K562 (cell line): Measurements from ENCODE around the gene RALGPS1.

Source experiments
- CTCF ChIP-seq, 3 experiments: IDR thresholded peaks in 2 of 3; conservative IDR thresholded peaks in 1 of 3; 2 replicates each; pipeline ENCODE4 v1.5.1; 2011 to 2012; ENCODE audit warnings: low read length in 3 of 3, mild to moderate bottlenecking in 3 of 3, control low read depth in 2 of 3, improper control_type of control experiment in 1 of 3, inconsistent platforms in 1 of 3, low read depth in 1 of 3, mixed read lengths in 1 of 3, moderate library complexity in 1 of 3; ENCODE audit not compliant: insufficient read depth in 2 of 3
- HLTF ChIP-seq: fragments of 450-650 bp; IDR thresholded peaks from 2 replicates; pipeline ENCODE4 v1.6.1; 2016
- MAFG ChIP-seq: fragments of 450-650 bp; conservative IDR thresholded peaks from 2 replicates; pipeline ENCODE4 v1.6.1; 2016; ENCODE audit warnings: missing genetic modification characterization, missing compliant biosample characterization
- PHF8 ChIP-seq: fragments of 200-600 bp; sonication (generic); IDR thresholded peaks from 2 replicates; pipeline ENCODE4 v1.6.1; 2012; ENCODE audit warnings: mixed run types, mild to moderate bottlenecking, inconsistent platforms, low read length, moderate library complexity, borderline replicate concordance
- POLR2A ChIP-seq: fragments of 450-650 bp; conservative IDR thresholded peaks from 2 replicates; pipeline ENCODE4 v1.6.1; 2016
- RBM39 ChIP-seq: fragments of 200-400 bp; formaldehyde crosslinking; optimal IDR thresholded peaks from 2 replicates; pipeline ENCODE3; 2018; ENCODE audit warnings: low read depth, low read length
- RFX7 ChIP-seq: fragments of 250-450 bp; sonication (Bioruptor Pico); IDR thresholded peaks from 2 replicates; pipeline ENCODE4 v1.5.1; 2021; ENCODE audit warnings: mild to moderate bottlenecking
- TOE1 ChIP-seq, 2 experiments: fragments of 450-650 bp in 1 of 2; sonication (generic) in 1 of 2; formaldehyde crosslinking in 1 of 2; IDR thresholded peaks; 2 replicates each; pipeline versions ENCODE4 v1.7.1 to v1.8.0; 2016 to 2022; ENCODE audit warnings: borderline replicate concordance in 2 of 2, mild to moderate bottlenecking in 2 of 2, antibody characterized with exemption in 1 of 2, inconsistent platforms in 1 of 2, low read depth in 1 of 2, missing genetic modification reagents in 1 of 2, moderate library complexity in 1 of 2
- ZFP1 ChIP-seq: fragments of 450-650 bp; formaldehyde crosslinking; IDR thresholded peaks from 2 replicates; pipeline ENCODE4 v1.4.0; 2020; ENCODE audit warnings: mild to moderate bottlenecking, mixed read lengths
- ZSCAN29 ChIP-seq: fragments of 450-650 bp; IDR thresholded peaks from 2 replicates; pipeline ENCODE4 v1.6.1; 2017

- TF ChIP-seq POLR2A (no peak), PHF8 (no peak), ZSCAN29 (no peak), CTCF (IDR thresholded peaks at IDR 0.05 in 2 of 3, conservative IDR thresholded peaks at IDR 0.05 in 1 of 3; ENCODE audit: insufficient read depth in 2 of 3, low read depth in 1 of 3, low read length in 3 of 3) (no peak), ZFP1 (no peak), RFX7 (no peak), MAFG (no peak), TOE1 (IDR thresholded peaks at IDR 0.05; ENCODE audit: borderline replicate concordance) (no peak), TOE1 (CRISPR knock-in tag; IDR thresholded peaks at IDR 0.05; ENCODE audit: borderline replicate concordance, low read depth) (no peak), HLTF (no peak), RBM39 (no peak)
These were observed 130.6 kb downstream of the RALGPS1 start for GRCh38 chr9:127045148-127045547.
